GM12878 (cell line): Measurements from ENCODE around the gene MOG. TPM values are rescaled to one million over a fixed set of nuclear protein-coding genes. Genes with fewer than 3 reads are reported as not detected.

Experiments used
- ATAC-seq: fragments of 200-7000 bp; cut with Tn5 transposase; 3 replicates; pipeline ENCODE4 v1.9.1; 2020; ENCODE audit warnings: mild to moderate bottlenecking, moderate library complexity
- BruUV-seq: library from RNA; stranded (reverse); fragments of 400-500 nt; replicated peaks from 2 replicates; lab custom pipeline; 2021; lab: Mats Ljungman, UMichigan
- CTCF ChIA-PET: fragments of 300-600 bp; sonication (Branson Sonifier 250); formaldehyde crosslinking; extraction: SDS; loops from one replicate; lab custom pipeline; 2021; ENCODE audit warnings: inconsistent platforms; lab: Yijun Ruan, JAX
- POLR2A ChIA-PET: fragments of 350-600 bp; formaldehyde crosslinking; extraction: SDS; loops from one replicate; lab custom pipeline; 2021; ENCODE audit warnings: inconsistent platforms; lab: Charles Lee
- RAD21 ChIA-PET: fragments of 300-600 bp; sonication (Branson Sonifier 250); formaldehyde crosslinking; loops from one replicate; lab custom pipeline; 2023; ENCODE audit warnings: antibody characterized with exemption; ENCODE audit not compliant: unreplicated experiment; lab: Charles Lee
- SMC1A ChIA-PET: fragments of 300-600 bp; sonication (Branson Sonifier 250); formaldehyde crosslinking; loops from one replicate; lab custom pipeline; 2023; ENCODE audit not compliant: unreplicated experiment, uncharacterized antibody; lab: Charles Lee
- DNase-seq: peaks from one replicate; pipeline ENCODE4 v3.0.0-alpha.2; 2011; ENCODE audit warnings: low read depth, low spot score
- FAIRE-seq: peaks from 3 replicates; lab custom pipeline; 2011; peaks lifted over from hg19 to GRCh38; lab: Jason Lieb, UNC
- H2AFZ ChIP-seq: 2 replicates; pipeline ENCODE4 v1.6.0; 2011; ENCODE audit warnings: low read depth, low read length, control low read depth; ENCODE audit not compliant: control insufficient read depth
- H3K27ac ChIP-seq: 2 replicates; pipeline ENCODE4 v1.5.1; 2011; ENCODE audit warnings: control low read depth; ENCODE audit not compliant: control insufficient read depth, insufficient read depth
- H3K27me3 ChIP-seq, 2 experiments: replicated peaks in 1 of 2; 2 replicates each; pipeline versions ENCODE4 v1.6.0 to v1.6.1; 2011; ENCODE audit warnings: low read length in 1 of 2; ENCODE audit not compliant: control insufficient read depth in 2 of 2, insufficient read depth in 2 of 2
- H3K36me3 ChIP-seq, 2 experiments: 2 replicates each; pipeline ENCODE4 v1.5.1; 2011; ENCODE audit warnings: low read length in 1 of 2; ENCODE audit not compliant: control insufficient read depth in 2 of 2, insufficient read depth in 2 of 2
- H3K4me1 ChIP-seq: 2 replicates; pipeline ENCODE4 v1.6.1; 2011; ENCODE audit warnings: mild to moderate bottlenecking, low read length, moderate library complexity, mixed read lengths; ENCODE audit not compliant: control insufficient read depth, insufficient read depth
- H3K4me2 ChIP-seq: 2 replicates; pipeline ENCODE4 v1.6.0; 2011; ENCODE audit warnings: control low read depth; ENCODE audit not compliant: control insufficient read depth, insufficient read depth
- H3K4me3 ChIP-seq: fragments of 200-600 bp; sonication (generic); 2 replicates; pipeline ENCODE4 v1.5.1; 2016
- H3K79me2 ChIP-seq: 2 replicates; pipeline ENCODE4 v1.6.0; 2011; ENCODE audit warnings: low read length; ENCODE audit not compliant: control insufficient read depth, insufficient read depth
- H3K9ac ChIP-seq: 2 replicates; pipeline ENCODE4 v1.8.0; 2011; ENCODE audit warnings: low read length, control low read depth, mixed read lengths; ENCODE audit not compliant: control insufficient read depth, insufficient read depth
- H3K9me3 ChIP-seq: replicated peaks from 3 replicates; pipeline ENCODE4 v1.5.1; 2011; ENCODE audit warnings: mild to moderate bottlenecking, low read length; ENCODE audit not compliant: control insufficient read depth, insufficient read depth
- H4K20me1 ChIP-seq: 2 replicates; pipeline ENCODE4 v1.6.0; 2011; ENCODE audit not compliant: control insufficient read depth, insufficient read depth
- ASH2L ChIP-seq: fragments of 300-600, 200-600 bp; sonication (generic); IDR thresholded peaks from 2 replicates; pipeline ENCODE4 v1.6.1; 2017; ENCODE audit warnings: low read depth, mild to moderate bottlenecking, borderline replicate concordance
- BHLHE40 ChIP-seq, 2 experiments: fragments of 450-650 bp in 1 of 2; IDR thresholded peaks; 2 replicates each; pipeline ENCODE4 v1.6.1; 2011 to 2017; ENCODE audit warnings: low read depth in 2 of 2, borderline replicate concordance in 1 of 2, improper control_type of control experiment in 1 of 2, low read length in 1 of 2, mild to moderate bottlenecking in 1 of 2
- CEBPB ChIP-seq, 2 experiments: fragments of 150-350 bp in 1 of 2; IDR thresholded peaks; 2 replicates each; pipeline ENCODE4 v1.6.1; 2012 to 2014; ENCODE audit warnings: low read depth in 2 of 2, low read length in 2 of 2, borderline replicate concordance in 1 of 2, inconsistent platforms in 1 of 2
- FOXM1 ChIP-seq: IDR thresholded peaks from 2 replicates; pipeline ENCODE4 v1.6.1; 2012; ENCODE audit warnings: low read depth, mild to moderate bottlenecking, inconsistent platforms, low read length, moderate library complexity
- HDAC6 ChIP-seq: fragments of 200-600 bp; sonication (generic); IDR thresholded peaks from one replicate; pipeline ENCODE4 v1.8.0; 2017; ENCODE audit warnings: antibody characterized with exemption; ENCODE audit not compliant: unreplicated experiment
- JUND ChIP-seq: IDR thresholded peaks from 2 replicates; pipeline ENCODE4 v1.6.1; 2012; ENCODE audit warnings: low read depth, mild to moderate bottlenecking, low read length, improper control_type of control experiment, moderate library complexity
- MXI1 ChIP-seq: fragments of 150-350 bp; IDR thresholded peaks from 2 replicates; pipeline ENCODE4 v1.6.1; 2011; ENCODE audit warnings: low read depth, mild to moderate bottlenecking, inconsistent platforms, low read length, improper control_type of control experiment
- NBN ChIP-seq: fragments of 450-650 bp; IDR thresholded peaks from 2 replicates; pipeline ENCODE4 v1.6.1; 2016
- PAX5 ChIP-seq: IDR thresholded peaks from 2 replicates; pipeline ENCODE4 v1.6.1; 2011; ENCODE audit warnings: low read depth, low read length, borderline replicate concordance
- PAX8 ChIP-seq: fragments of 450-650 bp; IDR thresholded peaks from 2 replicates; pipeline ENCODE4 v1.6.1; 2017; ENCODE audit warnings: mild to moderate bottlenecking, moderate library complexity
- RB1 ChIP-seq: fragments of 450-650 bp; formaldehyde crosslinking; IDR thresholded peaks from 2 replicates; pipeline ENCODE4 v1.6.1; 2017; ENCODE audit warnings: mild to moderate bottlenecking, borderline replicate concordance
- SPI1 ChIP-seq: IDR thresholded peaks from 2 replicates; pipeline ENCODE4 v1.6.1; 2011; ENCODE audit warnings: low read depth, mild to moderate bottlenecking, low read length, moderate library complexity, borderline replicate concordance; ENCODE audit not compliant: insufficient read depth
- TAF1 ChIP-seq: IDR thresholded peaks from 2 replicates; pipeline ENCODE4 v1.6.1; 2011; ENCODE audit warnings: mild to moderate bottlenecking, low read depth, low read length, borderline replicate concordance
- ZBTB33 ChIP-seq: fragments of 450-650 bp; IDR thresholded peaks from 2 replicates; pipeline ENCODE4 v1.6.1; 2017; ENCODE audit warnings: mild to moderate bottlenecking
- WGBS: methylation state at CpG from one replicate; pipeline ENCODE4 v1.1.6; 2016; ENCODE audit warnings: low lambda C conversion rate; ENCODE audit not compliant: insufficient replicate concordance, insufficient coverage; ENCODE audit errors: missing lambda C conversion rate; 5-methylcytosine and 5-hydroxymethylcytosine counted together
- in situ Hi-C: fragments of 300-500 bp; cut with MboI; formaldehyde crosslinking; loops from 9 replicates; pipeline ENCODE4 v1.14.3; 2018; ENCODE audit warnings: mixed read lengths
- intact Hi-C: fragments of 100-400 bp; cut with micrococcal nuclease; formaldehyde crosslinking; loops from one replicate; pipeline ENCODE4 v1.14.2; 2022; ENCODE audit not compliant: unreplicated experiment
- polyA plus RNA-seq, 11 experiments: library from polyadenylated mRNA; depleted of rRNA in 4 of 11; unstranded in 6 of 11; stranded (reverse) in 5 of 11; fragments of >200 nt; fragmentation: Nextera tagmentation in 4 of 11; fragmentation: Illumina TruSeq in 1 of 11; extraction: Ambion mirVana in 4 of 11; extraction: Trizol in 1 of 11; gene quantifications; 1 replicate in 1 of 11; 2 replicates in 10 of 11; pipeline versions ENCODE4 v1.2.1 to v1.2.3, GENCODE V29; 2011 to 2016; ENCODE audit warnings: inconsistent platforms in 2 of 11, missing spikeins in 2 of 11, low read depth in 1 of 11
- total RNA-seq, 4 experiments: library from RNA; depleted of rRNA in 3 of 4; stranded (reverse); fragments of >200 nt in 3 of 4; fragmentation: Illumina TruSeq in 1 of 4; extraction: Trizol in 1 of 4; gene quantifications; 2 replicates each; pipeline versions ENCODE4 v1.2.1 to v1.2.3, GENCODE V29; 2013 to 2021
- TF ChIP-seq, protein P1 (sequence below): IDR thresholded peaks from 2 replicates; pipeline ENCODE4 v1.6.1; 2012; ENCODE audit warnings: improper control_type of control experiment, low read depth, low read length; ENCODE audit not compliant: insufficient replicate concordance
- TF ChIP-seq, protein P2 (sequence below): fragments of 150-350 bp; IDR thresholded peaks from 2 replicates; pipeline ENCODE4 v1.6.1; 2014; ENCODE audit warnings: mild to moderate bottlenecking, low read depth, low read length

Gene MOG
- total and polyA plus RNA-seq, 10 of the 15 experiments (the other 5 are each of a cell fraction or from before 2014, with no cell fraction given) = not detected

DNA sequence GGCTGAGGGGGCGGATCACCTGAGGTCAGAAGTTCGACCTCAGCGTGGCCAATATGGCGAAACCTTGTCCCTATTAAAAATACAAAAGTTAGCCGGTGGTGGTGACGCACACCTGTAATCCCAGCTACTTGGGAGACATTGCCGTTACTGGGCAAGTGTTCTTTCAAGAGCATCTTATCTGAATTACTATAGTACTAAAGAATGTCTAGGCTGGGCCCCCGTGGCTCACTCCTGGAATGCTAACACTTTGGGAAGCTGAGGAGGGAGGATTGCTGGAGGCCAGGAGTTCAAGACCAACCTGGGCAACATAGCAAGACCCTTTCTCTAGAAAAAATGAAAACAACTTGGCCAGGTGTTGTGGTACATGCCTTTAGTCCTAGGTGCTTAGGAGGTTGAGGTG, 24.9 kb downstream of the MOG start:
- DNase-seq (no peak), ATAC-seq (no peak), FAIRE-seq (no peak)
- WGBS = 81% methylated on average over 8 of the region's 8 CpGs
- no TSS peak for BruUV-seq
- Histone ChIP-seq H3K4me2 (no peak overlapping the region), H3K36me3 (no peaks in the 10 kb centered on the region), H3K27me3 (0 out of 4 replicates have a peak, but pooled peaks cover 0 to 2% of the 10 kb centered on the region in 2 experiments), H3K4me1 (peaks cover 2% of the 10 kb centered on the region; the same call in 1 of the 2 replicates), H3K79me2 (no peaks in the 10 kb centered on the region), H3K27ac (no peak overlapping the region), H2AFZ (no peak overlapping the region), H3K9me3 (no peaks in the 10 kb centered on the region; the same call in 2 of the 3 replicates), H4K20me1 (no peaks in the 10 kb centered on the region), H3K4me3 (no peak overlapping the region), H3K9ac (no peak overlapping the region)
- in situ Hi-C loops = no loop called here
- ChIA-PET POLR2A (no interaction called here), SMC1A (interaction anchor here (0.6 kb wide), 1 partner anchor 307 kb away, joined by 3 read pairs; no protein-coding TSS in a partner anchor), RAD21 (no interaction called here), CTCF (interaction anchor here (0.5 to 0.7 kb wide), 2 partner anchors 13 to 1618 kb away, joined by 3 to 4 read pairs; no protein-coding TSS in a partner anchor)
- intact Hi-C loops = no loop called here
- no peak for TF ChIP-seq CEBPB (IDR thresholded peaks at IDR 0.05; ENCODE audit: borderline replicate concordance in 1 of 2, low read depth in 2 of 2, low read length in 2 of 2)
- TF ChIP-seq TAF1 = no peak
- TF ChIP-seq HDAC6 = no peak
- TF ChIP-seq ASH2L = no peak
- TF ChIP-seq, protein P1, sequence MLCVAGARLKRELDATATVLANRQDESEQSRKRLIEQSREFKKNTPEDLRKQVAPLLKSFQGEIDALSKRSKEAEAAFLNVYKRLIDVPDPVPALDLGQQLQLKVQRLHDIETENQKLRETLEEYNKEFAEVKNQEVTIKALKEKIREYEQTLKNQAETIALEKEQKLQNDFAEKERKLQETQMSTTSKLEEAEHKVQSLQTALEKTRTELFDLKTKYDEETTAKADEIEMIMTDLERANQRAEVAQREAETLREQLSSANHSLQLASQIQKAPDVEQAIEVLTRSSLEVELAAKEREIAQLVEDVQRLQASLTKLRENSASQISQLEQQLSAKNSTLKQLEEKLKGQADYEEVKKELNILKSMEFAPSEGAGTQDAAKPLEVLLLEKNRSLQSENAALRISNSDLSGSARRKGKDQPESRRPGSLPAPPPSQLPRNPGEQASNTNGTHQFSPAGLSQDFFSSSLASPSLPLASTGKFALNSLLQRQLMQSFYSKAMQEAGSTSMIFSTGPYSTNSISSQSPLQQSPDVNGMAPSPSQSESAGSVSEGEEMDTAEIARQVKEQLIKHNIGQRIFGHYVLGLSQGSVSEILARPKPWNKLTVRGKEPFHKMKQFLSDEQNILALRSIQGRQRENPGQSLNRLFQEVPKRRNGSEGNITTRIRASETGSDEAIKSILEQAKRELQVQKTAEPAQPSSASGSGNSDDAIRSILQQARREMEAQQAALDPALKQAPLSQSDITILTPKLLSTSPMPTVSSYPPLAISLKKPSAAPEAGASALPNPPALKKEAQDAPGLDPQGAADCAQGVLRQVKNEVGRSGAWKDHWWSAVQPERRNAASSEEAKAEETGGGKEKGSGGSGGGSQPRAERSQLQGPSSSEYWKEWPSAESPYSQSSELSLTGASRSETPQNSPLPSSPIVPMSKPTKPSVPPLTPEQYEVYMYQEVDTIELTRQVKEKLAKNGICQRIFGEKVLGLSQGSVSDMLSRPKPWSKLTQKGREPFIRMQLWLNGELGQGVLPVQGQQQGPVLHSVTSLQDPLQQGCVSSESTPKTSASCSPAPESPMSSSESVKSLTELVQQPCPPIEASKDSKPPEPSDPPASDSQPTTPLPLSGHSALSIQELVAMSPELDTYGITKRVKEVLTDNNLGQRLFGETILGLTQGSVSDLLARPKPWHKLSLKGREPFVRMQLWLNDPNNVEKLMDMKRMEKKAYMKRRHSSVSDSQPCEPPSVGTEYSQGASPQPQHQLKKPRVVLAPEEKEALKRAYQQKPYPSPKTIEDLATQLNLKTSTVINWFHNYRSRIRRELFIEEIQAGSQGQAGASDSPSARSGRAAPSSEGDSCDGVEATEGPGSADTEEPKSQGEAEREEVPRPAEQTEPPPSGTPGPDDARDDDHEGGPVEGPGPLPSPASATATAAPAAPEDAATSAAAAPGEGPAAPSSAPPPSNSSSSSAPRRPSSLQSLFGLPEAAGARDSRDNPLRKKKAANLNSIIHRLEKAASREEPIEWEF = no peak
- no peak for TF ChIP-seq ZBTB33
- no peak for TF ChIP-seq FOXM1
- no peak for TF ChIP-seq JUND
- no peak for TF ChIP-seq PAX8
- no peak for TF ChIP-seq NBN
- TF ChIP-seq BHLHE40 (IDR thresholded peaks at IDR 0.05; ENCODE audit: borderline replicate concordance in 1 of 2, low read depth in 2 of 2, low read length in 1 of 2) = no peak
- TF ChIP-seq SPI1 = no peak
- TF ChIP-seq, protein P2, sequence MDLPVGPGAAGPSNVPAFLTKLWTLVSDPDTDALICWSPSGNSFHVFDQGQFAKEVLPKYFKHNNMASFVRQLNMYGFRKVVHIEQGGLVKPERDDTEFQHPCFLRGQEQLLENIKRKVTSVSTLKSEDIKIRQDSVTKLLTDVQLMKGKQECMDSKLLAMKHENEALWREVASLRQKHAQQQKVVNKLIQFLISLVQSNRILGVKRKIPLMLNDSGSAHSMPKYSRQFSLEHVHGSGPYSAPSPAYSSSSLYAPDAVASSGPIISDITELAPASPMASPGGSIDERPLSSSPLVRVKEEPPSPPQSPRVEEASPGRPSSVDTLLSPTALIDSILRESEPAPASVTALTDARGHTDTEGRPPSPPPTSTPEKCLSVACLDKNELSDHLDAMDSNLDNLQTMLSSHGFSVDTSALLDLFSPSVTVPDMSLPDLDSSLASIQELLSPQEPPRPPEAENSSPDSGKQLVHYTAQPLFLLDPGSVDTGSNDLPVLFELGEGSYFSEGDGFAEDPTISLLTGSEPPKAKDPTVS = no peak
- no peak for TF ChIP-seq MXI1
- no peak for TF ChIP-seq PAX5
- TF ChIP-seq RB1 = no peak
